ENCODE measurements around the gene ZSCAN22.

GRCh38 chr19:58380037-58380661, 53.4 kb downstream of the ZSCAN22 start:
- TF ChIP-seq CTCF (conservative IDR thresholded peaks at IDR 0.05; ENCODE audit: low read depth, low read length) (no peak), EZH2 (IDR thresholded peaks at IDR 0.05; ENCODE audit: borderline replicate concordance, low read depth, low read length, poor library complexity, severe bottlenecking) (no peak)

Measured in A673 (cell line).